MM.1S (cell line): ENCODE results near the gene RBMS3.

Experiments used
- DNase-seq: peaks from one replicate; pipeline ENCODE4 v3.0.0-alpha.2; 2015
- H2AFZ ChIP-seq: fragments of 300-600 bp; sonication (generic); 2 replicates; pipeline ENCODE4 v1.6.0; 2016; ENCODE audit warnings: antibody characterized with exemption, low read length
- H3F3A ChIP-seq: fragments of 300-600 bp; sonication (generic); 2 replicates; pipeline ENCODE4 v1.6.1; 2016; ENCODE audit warnings: mild to moderate bottlenecking, antibody characterized with exemption, low read length, moderate library complexity, mixed read lengths; ENCODE audit not compliant: insufficient read depth
- H3K27ac ChIP-seq: fragments of 300-600 bp; sonication (generic); 2 replicates; pipeline ENCODE4 v1.5.1; 2016; ENCODE audit warnings: mild to moderate bottlenecking, low read length
- H3K27me3 ChIP-seq: fragments of 300-600 bp; sonication (generic); replicated peaks from 2 replicates; pipeline ENCODE4 v1.6.0; 2016; ENCODE audit warnings: low read length; ENCODE audit not compliant: insufficient read depth
- H3K36me3 ChIP-seq: fragments of 300-600 bp; sonication (generic); replicated peaks from 2 replicates; pipeline ENCODE4 v1.6.1; 2016; ENCODE audit warnings: mild to moderate bottlenecking, low read length, mixed read lengths; ENCODE audit not compliant: insufficient read depth
- H3K4me1 ChIP-seq: fragments of 300-600 bp; sonication (generic); 2 replicates; pipeline ENCODE4 v1.6.1; 2016; ENCODE audit warnings: low read length, mixed read lengths
- H3K4me2 ChIP-seq: fragments of 300-600 bp; sonication (generic); 2 replicates; pipeline ENCODE4 v1.6.0; 2016; ENCODE audit warnings: low read depth, low read length
- H3K4me3 ChIP-seq: fragments of 300-600 bp; sonication (generic); 2 replicates; pipeline ENCODE4 v1.5.1; 2016; ENCODE audit warnings: low read length, mixed read lengths
- H3K79me2 ChIP-seq: fragments of 300-600 bp; sonication (generic); 2 replicates; pipeline ENCODE4 v1.6.1; 2016; ENCODE audit warnings: mixed run types, low read length, mixed read lengths
- H3K9ac ChIP-seq: fragments of 300-600 bp; sonication (generic); 2 replicates; pipeline ENCODE4 v1.6.1; 2016; ENCODE audit warnings: low read length, mixed read lengths
- H3K9me2 ChIP-seq: fragments of 300-600 bp; sonication (generic); replicated peaks from 2 replicates; pipeline ENCODE4 v1.6.1; 2016; ENCODE audit warnings: mild to moderate bottlenecking, low read length, mixed read lengths; ENCODE audit not compliant: insufficient read depth
- H3K9me3 ChIP-seq: fragments of 300-600 bp; sonication (generic); replicated peaks from 2 replicates; pipeline ENCODE4 v1.6.1; 2016; ENCODE audit warnings: mild to moderate bottlenecking, low read length, mixed read lengths; ENCODE audit not compliant: insufficient read depth
- H4K20me1 ChIP-seq: fragments of 300-600 bp; sonication (generic); 2 replicates; pipeline ENCODE4 v1.6.1; 2016; ENCODE audit warnings: mild to moderate bottlenecking, low read length, moderate library complexity, mixed read lengths; ENCODE audit not compliant: insufficient read depth
- CTCF ChIP-seq: fragments of 300-600 bp; sonication (generic); IDR thresholded peaks from 2 replicates; pipeline ENCODE4 v1.5.1; 2016; ENCODE audit warnings: antibody characterized with exemption, low read length, mixed read lengths
- EZH2 ChIP-seq: fragments of 300-600 bp; sonication (generic); optimal IDR thresholded peaks from 2 replicates; pipeline ENCODE3; 2017; ENCODE audit warnings: low read depth, mild to moderate bottlenecking, antibody characterized with exemption, low read length, mixed read lengths
- EZH2phosphoT487 ChIP-seq: fragments of 300-600 bp; sonication (generic); IDR thresholded peaks from 2 replicates; pipeline ENCODE4 v1.6.1; 2018; ENCODE audit warnings: antibody characterized with exemption, low read length

Gene RBMS3

GRCh38 chr3:29331035-29331434 is 50.2 kb downstream of the RBMS3 start:
- no peaks in the 10 kb centered on the region for H3K9me3 ChIP-seq
- no peak overlapping the region for H2AFZ ChIP-seq
- no peak overlapping the region for H3K4me3 ChIP-seq
- H3K27ac ChIP-seq: no peak overlapping the region
- no peak for TF ChIP-seq EZH2
- TF ChIP-seq EZH2phosphoT487: no peak
- no peak for TF ChIP-seq CTCF
- no peaks in the 10 kb centered on the region for H3K36me3 ChIP-seq
- DNase-seq: no peak
- no peaks in the 10 kb centered on the region for H3K27me3 ChIP-seq
- no peak overlapping the region for H3K9ac ChIP-seq
- H3K79me2 ChIP-seq: no peaks in the 10 kb centered on the region
- no peaks in the 10 kb centered on the region for H3K9me2 ChIP-seq
- H3F3A ChIP-seq: no peaks in the 10 kb centered on the region
- no peaks in the 10 kb centered on the region for H4K20me1 ChIP-seq
- no peak overlapping the region for H3K4me2 ChIP-seq
- no peaks in the 10 kb centered on the region for H3K4me1 ChIP-seq

GRCh38 chr3:29331456-29332194 is 50.8 kb downstream of the RBMS3 start:
- TF ChIP-seq EZH2: no peak
- TF ChIP-seq EZH2phosphoT487: no peak
- no peak for TF ChIP-seq CTCF
- H3K4me1 ChIP-seq: no peaks in the 10 kb centered on the region
- H3K36me3 ChIP-seq: no peaks in the 10 kb centered on the region
- no peak overlapping the region for H3K4me2 ChIP-seq
- H3F3A ChIP-seq: no peaks in the 10 kb centered on the region
- H3K27ac ChIP-seq: no peak overlapping the region
- H3K9me3 ChIP-seq: no peaks in the 10 kb centered on the region
- H4K20me1 ChIP-seq: no peaks in the 10 kb centered on the region
- DNase-seq: no peak
- no peak overlapping the region for H3K4me3 ChIP-seq
- no peak overlapping the region for H3K9ac ChIP-seq
- H3K9me2 ChIP-seq: no peaks in the 10 kb centered on the region
- H3K79me2 ChIP-seq: no peaks in the 10 kb centered on the region
- H3K27me3 ChIP-seq: no peaks in the 10 kb centered on the region
- no peak overlapping the region for H2AFZ ChIP-seq

GRCh38 chr3:29332195-29332637 is 51.3 kb downstream of the RBMS3 start:
- H4K20me1 ChIP-seq: no peaks in the 10 kb centered on the region
- H2AFZ ChIP-seq: no peak overlapping the region
- no peak overlapping the region for H3K4me2 ChIP-seq
- no peak overlapping the region for H3K4me3 ChIP-seq
- no peaks in the 10 kb centered on the region for H3K79me2 ChIP-seq
- H3F3A ChIP-seq: no peaks in the 10 kb centered on the region
- no peak overlapping the region for H3K27ac ChIP-seq
- H3K36me3 ChIP-seq: no peaks in the 10 kb centered on the region
- no peak overlapping the region for H3K9ac ChIP-seq
- H3K27me3 ChIP-seq: no peaks in the 10 kb centered on the region
- no peak for TF ChIP-seq CTCF
- no peaks in the 10 kb centered on the region for H3K9me2 ChIP-seq
- H3K4me1 ChIP-seq: no peaks in the 10 kb centered on the region
- DNase-seq: no peak
- H3K9me3 ChIP-seq: no peaks in the 10 kb centered on the region
